Measurements from ENCODE around the gene BTLA. TPM values are rescaled to one million over a fixed set of nuclear protein-coding genes. Genes with fewer than 3 reads are reported as not detected.
"Not testable (repeated sequence)": the region's sequence is repeated elsewhere in the genome, so short reads cannot be mapped to it uniquely, and the experiment has no call there.

BTLA gene
- polyA plus RNA-seq, 1 donor from 2014 or later, result 85.4 TPM

GRCh38 chr3:112448939-112449338 lies 50.3 kb downstream of the BTLA start:
- Mint-ChIP-seq H3K4me3 (no peak overlapping the region), H3K36me3 (peaks cover 2% of the 10 kb centered on the region), H3K27ac (no peak overlapping the region), H3K4me1 (peaks cover 8 to 11% (median 8%) of the 10 kb centered on the region in 3 donors), H3K27me3 (no peaks in the 10 kb centered on the region), H3K9me3 (no peaks in the 10 kb centered on the region)

- Mint-ChIP-seq H3K27me3 (no peaks in the 10 kb centered on the region), H3K36me3 (peaks cover 2% of the 10 kb centered on the region), H3K9me3 (no peaks in the 10 kb centered on the region), H3K4me3 (no peak overlapping the region), H3K4me1 (peaks cover 5 to 11% (median 7%) of the 10 kb centered on the region in 3 donors), H3K27ac (peak overlapping the region in 1 of 3 donors; percentile 1)
Measured at GRCh38 chr3:112446343-112446742, 52.9 kb downstream of the BTLA start.

- Mint-ChIP-seq H3K4me1 (peaks cover 5 to 11% (median 7%) of the 10 kb centered on the region in 3 donors), H3K4me3 (no peak overlapping the region), H3K9me3 (no peaks in the 10 kb centered on the region), H3K27me3 (no peaks in the 10 kb centered on the region), H3K27ac (no peak overlapping the region), H3K36me3 (peaks cover 2% of the 10 kb centered on the region)
Measured at GRCh38 chr3:112445839-112446238, 53.4 kb downstream of the BTLA start.

GRCh38 chr3:112437146-112438022 lies 61.9 kb downstream of the BTLA start:
- Mint-ChIP-seq H3K27me3 (no peaks in the 10 kb centered on the region), H3K4me1 (peaks cover 11 to 38% (median 14%) of the 10 kb centered on the region in 3 donors), H3K4me3 (peak overlapping the region in 2 of 4 donors; percentile 26 to 62), H3K27ac (peak overlapping the region in 1 of 3 donors; percentile 23), H3K36me3 (peaks cover 4% of the 10 kb centered on the region), H3K9me3 (peaks cover 2 to 15% (median 2%) of the 10 kb centered on the region in 3 donors)

GRCh38 chr3:112429960-112430359 lies 69.3 kb downstream of the BTLA start:
- Mint-ChIP-seq H3K9me3 (peaks cover 0 to 6% (median 2%) of the 10 kb centered on the region in 3 donors), H3K36me3 (peaks cover 3% of the 10 kb centered on the region), H3K4me3 (no peak overlapping the region), H3K27me3 (no peaks in the 10 kb centered on the region), H3K4me1 (peaks cover 11 to 25% (median 12%) of the 10 kb centered on the region in 3 donors), H3K27ac (no peak overlapping the region)

- Mint-ChIP-seq H3K4me1 (peaks cover 11 to 25% (median 15%) of the 10 kb centered on the region in 3 donors), H3K27me3 (no peaks in the 10 kb centered on the region), H3K4me3 (no peak overlapping the region), H3K9me3 (no peaks in the 10 kb centered on the region), H3K36me3 (peaks cover 3% of the 10 kb centered on the region), H3K27ac (peak overlapping the region in 1 of 3 donors; percentile 3)
Measured at GRCh38 chr3:112427123-112427522, 72.1 kb downstream of the BTLA start.

- Mint-ChIP-seq H3K27me3 (no peaks in the 10 kb centered on the region), H3K27ac (peak overlapping the region; percentile 38 to 63 (median 46)), H3K4me1 (peaks cover 11 to 25% (median 15%) of the 10 kb centered on the region in 3 donors), H3K36me3 (peaks cover 2% of the 10 kb centered on the region), H3K4me3 (peak overlapping the region in 1 of 4 donors; percentile 32), H3K9me3 (no peaks in the 10 kb centered on the region)
Measured at GRCh38 chr3:112425858-112426750, 73.2 kb downstream of the BTLA start.

GRCh38 chr3:112425382-112425781 lies 73.9 kb downstream of the BTLA start:
- peaks cover 11 to 23% (median 15%) of the 10 kb centered on the region in 3 donors for H3K4me1 Mint-ChIP-seq
- no peak overlapping the region for H3K4me3 Mint-ChIP-seq
- peaks cover 2% of the 10 kb centered on the region for H3K36me3 Mint-ChIP-seq
- H3K27me3 Mint-ChIP-seq, result no peaks in the 10 kb centered on the region
- H3K9me3 Mint-ChIP-seq, result no peaks in the 10 kb centered on the region
- H3K27ac Mint-ChIP-seq, result peak overlapping the region in 1 of 3 donors; percentile 63

GRCh38 chr3:112424394-112424793 lies 74.9 kb downstream of the BTLA start:
- no peak overlapping the region for H3K27ac Mint-ChIP-seq
- peaks cover 2% of the 10 kb centered on the region for H3K36me3 Mint-ChIP-seq
- H3K4me3 Mint-ChIP-seq, result no peak overlapping the region
- H3K4me1 Mint-ChIP-seq, result peaks cover 11 to 16% (median 15%) of the 10 kb centered on the region in 3 donors
- no peaks in the 10 kb centered on the region for H3K9me3 Mint-ChIP-seq
- no peaks in the 10 kb centered on the region for H3K27me3 Mint-ChIP-seq

GRCh38 chr3:112422921-112423320 lies 76.4 kb downstream of the BTLA start:
- H3K27ac Mint-ChIP-seq, H3K4me3 Mint-ChIP-seq, H3K9me3 Mint-ChIP-seq, H3K27me3 Mint-ChIP-seq, H3K36me3 Mint-ChIP-seq: not testable (repeated sequence)
- H3K4me1 Mint-ChIP-seq, result peaks cover 11 to 13% (median 12%) of the 10 kb centered on the region in 3 donors

- H3K27ac Mint-ChIP-seq, result not testable (repeated sequence)
Measured at GRCh38 chr3:112418526-112418925, 80.7 kb downstream of the BTLA start.

GRCh38 chr3:112417696-112418318 lies 81.5 kb downstream of the BTLA start:
- peak overlapping the region in 1 of 3 donors; percentile 31 for H3K27ac Mint-ChIP-seq

More at GRCh38 chr3:112418526-112418925, 80.7 kb downstream of the BTLA start:
- not testable (repeated sequence) for H3K9me3 Mint-ChIP-seq, H3K27me3 Mint-ChIP-seq, H3K4me3 Mint-ChIP-seq, H3K36me3 Mint-ChIP-seq, H3K4me1 Mint-ChIP-seq

GRCh38 chr3:112416391-112417212 lies 82.7 kb downstream of the BTLA start:
- Mint-ChIP-seq H3K9me3 (peaks cover 0 to 2% (median 1%) of the 10 kb centered on the region in 3 donors), H3K4me3 (no peak overlapping the region), H3K4me1 (peaks cover 13 to 15% (median 14%) of the 10 kb centered on the region in 3 donors)

More at GRCh38 chr3:112417696-112418318, 81.5 kb downstream of the BTLA start:
- Mint-ChIP-seq H3K9me3 (peaks cover 0 to 2% (median 1%) of the 10 kb centered on the region in 3 donors), H3K4me3 (no peak overlapping the region), H3K4me1 (peaks cover 7 to 10% (median 8%) of the 10 kb centered on the region in 3 donors), H3K36me3 (peaks cover 2% of the 10 kb centered on the region), H3K27me3 (no peaks in the 10 kb centered on the region)

GRCh38 chr3:112415390-112415789 lies 83.9 kb downstream of the BTLA start:
- Mint-ChIP-seq H3K4me1 (peaks cover 13 to 21% (median 15%) of the 10 kb centered on the region in 3 donors), H3K27me3 (no peaks in the 10 kb centered on the region), H3K4me3 (no peak overlapping the region), H3K36me3 (no peaks in the 10 kb centered on the region), H3K9me3 (peaks cover 0 to 2% (median 1%) of the 10 kb centered on the region in 3 donors), H3K27ac (no peak overlapping the region)

More at GRCh38 chr3:112416391-112417212, 82.7 kb downstream of the BTLA start:
- Mint-ChIP-seq H3K27me3 (no peaks in the 10 kb centered on the region), H3K36me3 (no peaks in the 10 kb centered on the region), H3K27ac (no peak overlapping the region)

All from IgD-negative memory B cell (primary cell).